ENCODE data around the gene CPT1A.

The CPT1A gene

DNA sequence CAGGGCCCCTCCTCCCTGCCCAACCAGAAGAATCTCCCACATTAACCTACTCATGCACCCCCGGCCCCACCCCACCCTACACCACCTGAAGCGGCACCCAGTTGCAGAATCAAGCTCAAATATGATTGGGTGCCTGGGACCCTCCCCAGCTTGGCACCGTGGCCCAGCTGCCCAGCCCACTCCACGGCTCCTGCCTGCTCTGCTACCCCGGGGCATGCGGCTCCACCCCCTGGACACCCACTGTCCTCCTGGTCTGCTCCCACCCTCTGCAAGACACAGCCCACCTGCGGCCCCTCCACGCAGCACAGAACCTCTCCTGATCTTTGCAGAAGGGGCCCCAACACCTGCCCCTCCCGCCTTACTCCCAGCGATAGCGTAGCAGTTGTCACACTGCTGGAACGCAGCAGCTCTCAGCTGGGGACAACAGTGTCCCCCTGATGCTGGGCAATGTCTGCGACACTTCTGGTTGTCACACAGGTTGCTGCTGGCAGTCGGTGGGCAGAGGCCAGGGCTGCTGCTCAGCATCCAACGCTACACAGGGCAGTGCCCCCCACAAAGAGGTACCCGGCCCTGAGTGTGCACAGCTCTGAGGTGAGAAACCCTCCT lies 58.4 kb downstream of the CPT1A start:
- no peak for DNase-seq

- no peak for DNase-seq
Observed at GRCh38 chr11:68782711-68783110, 59.0 kb downstream of the CPT1A start.

DNA sequence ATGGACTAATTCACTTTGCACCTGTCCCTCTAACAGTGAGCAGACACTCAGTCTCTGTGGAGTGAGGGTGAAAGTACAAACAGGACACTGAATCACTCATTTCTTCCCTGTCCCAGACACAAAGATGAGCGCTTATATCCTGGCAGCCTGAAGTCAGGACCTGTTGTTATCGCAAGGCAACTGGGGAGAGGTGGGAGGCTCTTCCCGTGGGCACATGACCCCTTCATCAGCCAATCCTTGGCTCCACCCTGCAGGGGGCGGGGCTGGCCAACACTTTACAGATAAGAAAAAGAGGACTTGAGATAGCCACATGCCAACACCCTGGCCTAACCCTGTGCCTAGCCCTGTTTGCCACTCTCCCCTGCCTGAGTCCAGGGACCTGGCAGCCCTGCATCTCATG lies 60.9 kb downstream of the CPT1A start:
- no peak for DNase-seq

DNA sequence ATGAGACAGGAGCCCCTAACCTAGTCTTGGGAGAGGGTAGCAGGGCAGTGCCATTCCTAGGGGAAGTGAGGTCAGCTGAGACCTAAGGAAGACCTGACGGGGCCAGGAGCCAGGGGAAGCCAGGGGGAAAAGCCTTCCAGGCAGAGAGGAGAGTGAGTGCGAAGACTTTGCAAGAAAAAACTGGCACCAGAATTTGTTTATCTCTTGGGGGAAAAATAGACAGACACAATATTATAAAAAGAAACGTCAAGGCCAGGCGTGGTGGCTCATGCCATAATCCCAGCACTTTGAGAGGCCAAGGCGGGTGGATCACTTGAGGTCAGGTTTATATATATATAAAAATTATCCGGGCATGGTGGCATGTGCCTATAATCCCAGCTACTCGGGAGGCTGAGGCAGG lies 63.5 kb downstream of the CPT1A start:
- DNase-seq = no peak

- DNase-seq = no peak
Observed at GRCh38 chr11:68776442-68777235, 65.1 kb downstream of the CPT1A start.

- no peak for DNase-seq
Observed at GRCh38 chr11:68775951-68776388, 65.7 kb downstream of the CPT1A start.

DNA sequence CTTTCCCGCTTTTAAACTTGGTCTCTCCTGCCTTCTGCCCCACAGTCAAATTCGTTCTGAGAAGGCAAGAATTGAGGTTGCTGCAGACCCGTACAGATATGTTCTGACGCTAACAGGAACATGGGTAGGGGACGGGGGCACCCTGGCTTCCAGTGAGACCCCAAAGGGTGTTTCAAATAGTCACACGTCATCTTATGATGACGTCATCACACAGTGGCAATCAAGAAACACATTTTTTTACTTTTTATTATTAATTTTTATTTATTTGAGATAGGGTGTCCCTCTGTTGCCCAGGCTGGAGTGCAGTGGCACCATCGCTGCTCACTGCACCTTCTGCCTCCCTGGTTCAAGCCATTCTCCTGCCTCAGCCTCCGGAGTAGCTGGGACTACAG lies 67.5 kb downstream of the CPT1A start:
- DNase-seq = no peak

DNA sequence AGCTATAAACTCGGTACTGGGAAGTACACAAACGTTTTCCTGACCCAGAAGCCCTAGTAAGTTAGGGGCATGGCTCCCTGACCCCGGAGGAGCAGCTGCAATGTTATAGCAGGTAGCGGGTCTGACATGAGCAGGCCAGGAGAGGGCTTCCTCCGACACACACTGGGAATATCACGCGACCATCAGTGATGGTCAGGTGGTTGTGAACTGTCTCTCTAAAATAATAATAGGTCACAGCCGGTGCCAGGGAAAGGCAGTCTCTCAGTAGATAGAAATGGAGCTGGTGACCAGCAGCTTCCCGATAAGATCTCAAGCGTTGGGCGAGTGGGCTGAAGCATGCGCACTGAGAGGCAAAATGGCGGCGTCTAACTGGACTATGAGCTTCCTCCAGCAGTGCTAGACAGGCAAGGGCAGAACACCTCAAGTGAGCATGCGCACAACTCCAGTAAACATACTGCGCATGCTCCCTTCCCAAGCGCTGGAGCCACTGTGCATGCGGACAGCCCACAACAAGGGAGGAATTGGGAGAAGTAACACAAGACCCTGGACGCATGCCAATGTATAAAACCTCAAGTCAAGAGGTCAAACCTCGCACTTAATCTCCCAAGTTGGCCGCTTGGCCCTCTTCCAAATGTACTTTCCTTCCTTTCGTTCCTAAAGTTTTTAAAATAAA lies 68.1 kb downstream of the CPT1A start:
- no peak for DNase-seq

GRCh38 chr11:68772936-68773335 lies 68.8 kb downstream of the CPT1A start:
- DNase-seq = no peak

- no peak for DNase-seq
Observed at GRCh38 chr11:68770781-68771180, 70.9 kb downstream of the CPT1A start.

- DNase-seq = no peak
Observed at GRCh38 chr11:68767672-68768071, 74.0 kb downstream of the CPT1A start.

DNA sequence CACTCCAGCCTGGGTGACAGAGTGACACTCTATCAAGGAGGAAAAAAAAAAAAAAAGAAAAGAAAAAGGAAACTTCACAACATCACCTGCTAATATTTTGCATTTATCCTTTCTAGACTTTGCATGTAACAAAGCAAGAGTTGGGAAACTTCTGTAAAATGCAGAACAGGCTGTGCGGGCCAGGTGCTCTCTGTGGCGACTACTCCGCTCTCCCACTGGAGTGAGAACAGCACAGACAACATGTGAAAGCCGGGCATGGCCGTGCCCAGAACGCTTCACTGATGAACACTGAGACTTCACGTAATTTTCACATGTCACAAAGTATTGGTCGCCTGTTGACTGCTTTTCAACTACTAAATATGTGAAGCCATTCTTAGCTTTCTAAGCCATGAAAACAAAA lies 74.9 kb downstream of the CPT1A start:
- no peak for DNase-seq

DNA sequence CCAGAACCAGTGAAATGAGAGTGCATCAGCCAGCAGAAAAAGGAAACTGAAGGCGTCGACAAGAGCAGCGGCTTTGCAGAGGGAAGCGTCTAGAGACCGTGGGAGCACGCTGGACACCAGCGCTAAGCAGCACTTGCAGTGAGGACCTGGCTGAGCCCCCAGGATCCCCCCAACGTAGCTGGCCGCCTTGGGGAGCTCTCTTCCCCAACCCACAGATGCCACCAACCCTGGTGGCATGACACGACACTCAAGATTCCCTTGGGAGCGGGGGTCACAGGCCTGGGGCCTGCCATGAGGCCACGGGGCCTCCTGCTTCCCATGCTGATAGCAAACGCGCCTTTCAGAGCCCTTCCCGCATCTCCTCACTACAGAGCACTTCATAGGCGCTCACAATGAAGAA lies 77.0 kb downstream of the CPT1A start:
- DNase-seq = no peak

DNA sequence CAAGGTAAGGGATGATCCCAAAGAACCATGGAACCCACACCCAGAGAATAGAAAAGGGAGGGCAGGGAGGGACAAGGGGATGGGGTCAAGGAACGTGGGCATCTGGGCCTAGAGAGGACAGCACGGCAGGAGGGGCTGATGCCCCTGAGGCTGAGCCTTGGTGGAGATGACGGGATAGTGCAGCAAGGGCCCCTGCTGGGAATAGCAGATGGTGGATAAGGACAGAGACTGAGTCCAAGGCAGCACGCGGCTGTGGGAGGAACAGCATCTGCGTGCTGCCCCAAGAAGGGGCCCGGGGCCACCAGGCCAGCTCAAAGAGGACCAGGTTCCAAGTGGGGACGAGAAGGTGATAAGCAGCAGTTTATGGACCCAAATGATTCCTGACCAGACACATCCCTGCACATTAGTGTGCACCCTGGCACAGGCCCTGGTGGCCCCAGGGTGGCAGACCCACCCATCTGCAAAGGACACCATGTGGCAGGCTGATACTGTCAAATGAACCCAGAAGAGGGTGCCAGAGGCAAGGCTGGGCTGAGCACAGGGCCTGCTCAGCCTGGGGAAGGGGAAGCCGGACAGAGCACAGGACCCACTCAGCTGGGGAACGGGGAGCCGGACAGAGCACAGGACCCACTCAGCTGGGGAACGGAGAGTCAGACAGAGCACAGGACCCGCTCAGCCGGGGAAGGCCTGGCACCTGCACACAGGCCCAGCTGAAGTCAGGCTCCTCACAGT lies 77.6 kb downstream of the CPT1A start:
- DNase-seq = no peak

- no peak for DNase-seq
Observed at GRCh38 chr11:68763181-68763721, 78.5 kb downstream of the CPT1A start.

DNA sequence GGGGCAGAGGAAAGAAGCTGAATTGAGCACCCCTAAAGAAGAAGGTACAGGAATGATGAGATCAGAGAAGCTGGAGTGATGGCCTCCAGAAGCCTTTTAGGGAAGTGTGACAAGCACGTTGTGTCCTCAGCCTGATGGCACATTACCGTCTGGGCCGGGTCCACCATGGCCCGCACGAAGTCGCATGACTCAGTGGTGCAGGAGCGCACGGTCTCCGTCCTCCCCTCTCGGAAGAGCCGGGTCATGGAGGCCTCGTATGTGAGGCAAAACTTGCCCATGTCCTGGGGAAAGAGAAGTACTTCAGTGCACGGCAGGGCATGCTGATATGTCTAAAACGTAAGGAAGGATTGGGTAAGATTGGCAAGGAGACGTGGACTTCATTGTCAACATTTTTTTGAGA lies 79.2 kb downstream of the CPT1A start:
- no peak for DNase-seq

GRCh38 chr11:68761801-68762200 lies 79.9 kb downstream of the CPT1A start:
- no peak for DNase-seq

DNA sequence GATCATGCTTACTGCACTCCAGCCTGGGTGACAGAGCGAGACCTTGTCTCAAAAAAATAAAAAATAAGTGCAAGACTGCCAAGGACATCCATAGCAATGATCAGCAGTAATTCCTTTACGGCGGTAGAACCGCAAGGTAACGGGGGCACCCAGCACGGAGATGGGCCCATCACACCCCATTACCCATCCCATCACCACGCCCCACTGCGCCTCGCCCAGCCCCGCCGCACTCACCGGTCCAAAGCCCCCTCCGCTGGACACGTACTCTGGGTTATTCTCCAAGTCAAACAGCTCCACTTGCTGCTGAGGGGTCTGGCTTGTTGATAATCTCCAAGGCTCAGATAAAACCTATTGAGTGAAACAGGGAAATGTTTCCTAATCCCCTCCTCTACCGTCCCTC lies 81.7 kb downstream of the CPT1A start:
- no peak for DNase-seq

- no peak for DNase-seq
Observed at GRCh38 chr11:68757711-68758110, 84.0 kb downstream of the CPT1A start.

- no peak for DNase-seq
Observed at GRCh38 chr11:68756171-68756766, 85.4 kb downstream of the CPT1A start.

GRCh38 chr11:68753300-68753699 lies 88.4 kb downstream of the CPT1A start:
- DNase-seq = no peak

DNA sequence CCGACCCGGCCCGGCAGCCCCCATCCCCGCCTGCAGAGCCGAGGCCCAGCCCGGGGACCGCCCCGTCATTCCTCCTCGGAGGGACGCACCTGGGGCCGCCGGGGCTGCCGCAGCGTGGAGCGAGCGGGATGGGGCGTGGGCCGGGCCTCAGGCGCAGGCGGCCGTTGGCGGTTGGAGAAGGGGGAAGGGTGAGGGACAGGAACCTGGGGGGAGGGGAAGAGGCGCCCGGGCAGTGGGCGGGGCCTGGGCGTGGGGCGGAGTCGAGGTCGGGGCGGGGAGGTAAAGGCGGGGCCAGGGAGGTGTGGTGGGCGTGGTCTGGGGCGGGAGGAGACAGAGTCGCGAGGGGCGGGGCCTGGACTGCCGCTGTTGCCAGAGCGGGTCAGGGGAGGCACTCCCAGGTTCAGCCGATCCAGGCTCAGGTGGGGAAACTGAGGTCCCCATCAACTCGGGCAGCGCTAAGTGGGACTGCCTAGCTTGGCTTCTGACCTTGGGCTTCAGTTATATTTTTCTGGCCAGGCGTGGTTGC lies 90.3 kb downstream of the CPT1A start, which contains the start of gene TESMIN:
TESMIN (minus strand) TSS at position 190 of the 526 bp plus-strand sequence. CDS start 860 bp downstream, outside the sequence.
- peak; percentile 81 for DNase-seq

DNA sequence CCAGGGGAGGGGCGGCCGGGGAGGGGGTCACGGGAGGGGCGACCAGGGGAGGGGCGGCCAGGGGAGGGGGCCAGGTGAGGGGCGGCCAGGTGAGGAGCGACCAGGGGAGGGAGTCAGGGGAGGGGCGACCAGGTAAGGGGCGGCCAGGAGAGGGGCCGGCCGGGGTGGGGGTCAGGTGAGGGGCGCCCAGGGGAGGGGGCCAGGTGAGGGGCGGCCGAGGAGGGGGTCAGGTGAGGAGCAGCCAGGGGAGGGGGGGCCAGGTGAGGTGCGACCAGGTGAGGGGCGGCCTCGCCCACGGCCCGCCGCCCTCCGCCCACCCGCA lies 90.8 kb downstream of the CPT1A start:
- no peak for DNase-seq

Measured in NCI-H1048 (cell line).